ENCODE measurements around the gene CTIF.

Gene CTIF

DNA sequence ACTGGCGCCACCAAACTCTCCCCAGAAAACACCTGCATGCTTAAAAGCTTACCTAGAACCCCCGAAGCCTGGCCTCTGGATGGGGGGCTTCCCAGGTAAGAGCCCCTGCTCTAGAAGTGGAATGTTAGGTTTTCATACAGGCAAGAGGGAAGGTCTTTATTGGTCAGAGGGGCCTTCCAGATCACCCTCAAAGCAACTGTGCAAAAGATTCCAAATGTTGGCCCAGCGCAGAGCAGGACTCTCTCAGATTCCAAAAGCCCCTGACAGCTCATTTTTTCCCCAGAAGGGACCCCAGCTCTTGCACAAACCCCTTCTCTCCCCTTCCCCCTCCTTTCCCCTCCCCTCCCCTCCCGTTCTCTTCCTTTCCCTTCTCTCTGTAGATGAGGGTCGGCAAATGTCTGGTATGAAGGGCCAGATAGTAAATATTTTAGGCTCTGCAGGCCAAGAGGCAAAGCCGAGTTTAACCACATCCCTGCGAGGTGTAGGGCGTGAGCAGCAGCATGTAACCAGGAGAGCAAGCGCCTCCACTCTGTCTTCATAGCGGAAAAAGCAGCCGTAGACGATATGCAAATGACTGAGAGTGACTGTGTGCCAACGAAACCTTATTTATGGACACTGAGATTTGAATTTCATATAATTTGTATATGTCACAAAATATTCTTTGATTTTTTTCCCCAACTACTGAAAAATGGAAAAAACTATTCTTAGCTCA lies 295.0 kb downstream of the CTIF start:
- no peak for DNase-seq (ENCODE audit: low read depth, low spot score)

GRCh38 chr18:48834413-48835031 lies 295.7 kb downstream of the CTIF start:
- peak; percentile 41 for DNase-seq (ENCODE audit: low read depth, low spot score)

GRCh38 chr18:48835119-48835518 lies 296.3 kb downstream of the CTIF start:
- DNase-seq (ENCODE audit: low read depth, low spot score): no peak

- DNase-seq (ENCODE audit: low read depth, low spot score): no peak
Observed at GRCh38 chr18:48835745-48836170, 296.9 kb downstream of the CTIF start.

GRCh38 chr18:48836231-48836805 lies 297.5 kb downstream of the CTIF start:
- DNase-seq (ENCODE audit: low read depth, low spot score): no peak

DNA sequence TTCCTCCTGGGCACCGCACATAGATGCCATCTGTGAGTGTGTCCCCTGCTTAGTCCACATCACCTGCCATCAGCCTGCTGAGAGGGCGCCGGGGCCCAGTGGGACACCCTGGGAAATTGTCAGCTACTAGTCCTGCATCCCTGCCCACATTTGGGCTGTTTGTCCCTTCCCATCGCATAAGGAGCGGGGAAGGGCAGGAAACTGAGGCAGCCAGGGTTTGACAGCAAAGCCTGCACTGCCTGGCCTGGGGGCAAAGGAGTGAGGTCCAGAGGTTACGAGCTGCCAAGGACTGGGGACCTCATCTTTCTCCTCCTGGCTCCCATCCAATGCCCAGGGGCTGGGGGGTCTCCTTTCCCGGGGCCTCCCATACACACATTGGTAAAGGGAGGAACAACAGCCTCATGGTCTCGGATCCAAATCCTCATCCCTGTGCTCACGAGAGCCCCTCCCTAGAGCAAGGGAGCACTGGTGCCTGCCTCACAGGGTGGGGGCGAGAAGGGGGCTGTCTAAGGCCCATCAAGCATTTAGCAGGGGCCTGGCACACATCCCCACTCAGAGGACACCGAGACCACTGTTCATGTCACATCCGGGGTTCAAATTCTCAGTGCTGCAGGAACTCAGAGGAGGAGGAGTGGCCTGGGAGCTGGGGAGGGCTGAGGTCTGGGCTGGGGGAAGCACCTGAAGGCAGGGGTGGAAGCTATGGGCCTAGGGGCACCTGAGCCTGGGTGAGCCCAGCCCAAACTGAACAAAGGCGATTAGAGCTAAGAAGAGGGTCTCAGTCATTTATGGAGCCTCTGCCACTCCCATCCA lies 298.2 kb downstream of the CTIF start:
- DNase-seq (ENCODE audit: low read depth, low spot score): no peak

DNA sequence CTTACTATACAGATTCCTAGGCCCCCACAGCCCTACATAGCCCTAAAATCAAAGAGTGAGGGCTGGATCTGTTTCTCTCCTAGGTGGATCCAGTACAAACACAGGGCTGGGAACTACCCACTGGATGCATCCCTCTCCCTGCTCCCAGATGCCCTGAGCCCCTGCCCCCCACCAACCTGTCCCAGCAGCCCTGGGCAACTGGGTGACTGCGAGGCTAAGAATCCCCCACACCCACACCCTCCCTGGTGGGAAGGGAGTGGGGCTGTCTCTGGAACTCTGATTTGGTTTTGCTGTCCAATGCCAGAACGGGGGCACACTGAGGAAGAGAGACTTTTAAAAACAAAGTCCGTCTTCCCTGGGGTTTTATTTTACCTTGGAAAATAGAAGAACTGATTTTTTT lies 298.8 kb downstream of the CTIF start:
- DNase-seq (ENCODE audit: low read depth, low spot score): no peak

DNA sequence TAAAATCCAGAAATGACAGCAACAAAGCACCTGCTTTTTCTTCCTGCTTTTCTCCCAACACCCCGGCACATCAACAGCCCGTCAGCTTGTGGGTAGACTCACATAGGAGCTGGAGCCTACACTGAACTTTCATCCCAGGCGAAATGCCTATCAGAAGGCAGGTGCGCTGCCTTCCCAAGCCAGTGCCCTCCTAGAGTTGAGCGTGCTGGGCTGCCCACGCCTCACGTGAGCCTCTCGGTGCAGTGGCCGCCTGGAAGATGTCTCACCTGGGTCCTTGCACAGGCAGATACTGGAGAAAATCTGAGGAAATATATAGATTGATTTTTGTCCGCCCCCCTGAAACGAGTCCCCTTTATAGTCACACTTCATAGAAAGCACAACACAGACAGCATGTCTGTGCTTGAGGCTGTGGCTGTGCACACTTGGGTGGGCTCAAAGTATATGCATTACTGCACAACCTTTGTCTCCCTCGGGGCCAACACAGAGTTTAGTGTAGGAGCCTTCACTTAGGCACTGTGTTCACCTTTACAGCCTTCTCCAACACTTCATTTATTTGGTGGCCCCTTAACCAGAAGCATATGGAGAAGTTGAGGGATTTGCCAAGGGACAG lies 299.4 kb downstream of the CTIF start:
- no peak for DNase-seq (ENCODE audit: low read depth, low spot score)

DNA sequence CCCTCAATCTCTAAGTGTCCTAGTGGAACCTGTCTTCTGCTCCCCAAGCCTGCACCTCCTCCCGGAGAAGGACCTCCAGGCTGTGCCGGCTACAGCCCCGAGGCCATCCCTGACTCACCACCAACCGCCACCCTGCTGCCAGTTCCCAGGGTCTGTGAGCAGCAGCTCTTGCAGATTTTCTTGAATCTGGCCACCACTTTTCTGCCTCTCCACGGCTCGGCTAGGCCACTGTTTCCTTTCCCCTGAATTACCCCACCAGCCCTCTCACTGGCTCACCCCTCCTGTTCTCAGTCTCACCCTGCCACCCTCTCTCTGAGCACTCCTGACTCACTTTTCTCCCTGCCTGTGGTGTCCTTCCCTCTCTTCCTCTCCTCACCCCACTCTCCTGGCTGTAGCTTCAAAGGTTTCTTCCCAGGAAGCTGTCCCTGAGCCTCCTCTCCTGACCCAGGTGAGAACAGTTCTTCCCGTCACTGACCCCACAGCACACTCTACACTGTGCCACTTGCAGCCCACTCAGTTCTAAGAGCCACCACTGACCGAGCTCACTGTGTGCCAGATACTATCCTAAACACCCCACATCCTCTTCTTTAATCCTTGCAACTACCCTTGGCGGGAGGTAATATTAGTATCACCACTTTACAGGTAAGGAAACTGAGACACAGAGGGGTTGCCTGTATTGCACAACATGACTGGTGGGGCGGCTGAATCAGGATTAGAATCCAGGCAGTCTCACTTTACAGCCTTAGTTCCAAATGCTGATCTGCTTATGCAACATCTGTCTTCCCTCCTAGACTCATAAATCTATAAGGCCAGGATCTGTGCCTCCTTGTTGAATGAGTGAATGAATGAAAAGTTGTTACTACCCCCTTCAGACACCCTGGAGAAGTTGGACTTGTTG lies 300.3 kb downstream of the CTIF start:
- no peak for DNase-seq (ENCODE audit: low read depth, low spot score)

DNA sequence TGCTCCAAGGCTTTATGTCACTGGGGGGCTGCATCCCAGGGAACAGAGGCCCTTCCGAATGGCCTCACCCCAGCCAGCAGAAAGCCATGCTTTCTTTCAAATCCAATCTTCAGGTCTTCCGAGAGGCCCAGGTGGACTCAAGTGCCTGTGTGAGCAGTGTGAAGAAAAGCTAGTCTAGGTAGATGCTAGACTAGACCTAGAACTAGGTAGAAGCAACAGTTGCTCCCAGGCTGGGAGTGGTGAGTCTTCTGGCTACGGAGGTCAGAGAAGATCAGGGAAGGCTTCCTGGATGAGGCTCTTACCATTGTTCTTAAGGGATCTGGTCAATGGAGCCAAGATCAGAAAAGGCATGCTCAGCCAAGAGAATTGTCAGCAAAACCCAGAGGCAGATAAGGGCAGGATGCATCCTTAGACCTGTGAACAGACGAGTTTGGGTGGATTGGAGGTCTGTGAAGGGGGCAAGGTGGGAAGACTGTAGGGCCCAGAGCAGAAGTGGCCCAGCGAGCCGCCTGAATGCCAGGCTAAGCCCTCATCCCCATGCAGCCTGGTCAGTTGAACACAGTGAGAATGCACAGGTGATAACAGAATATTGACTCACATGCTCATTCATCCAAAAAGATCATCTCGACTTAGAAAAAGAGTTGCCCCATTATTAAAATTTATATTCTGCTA lies 301.1 kb downstream of the CTIF start:
- DNase-seq (ENCODE audit: low read depth, low spot score): no peak

DNA sequence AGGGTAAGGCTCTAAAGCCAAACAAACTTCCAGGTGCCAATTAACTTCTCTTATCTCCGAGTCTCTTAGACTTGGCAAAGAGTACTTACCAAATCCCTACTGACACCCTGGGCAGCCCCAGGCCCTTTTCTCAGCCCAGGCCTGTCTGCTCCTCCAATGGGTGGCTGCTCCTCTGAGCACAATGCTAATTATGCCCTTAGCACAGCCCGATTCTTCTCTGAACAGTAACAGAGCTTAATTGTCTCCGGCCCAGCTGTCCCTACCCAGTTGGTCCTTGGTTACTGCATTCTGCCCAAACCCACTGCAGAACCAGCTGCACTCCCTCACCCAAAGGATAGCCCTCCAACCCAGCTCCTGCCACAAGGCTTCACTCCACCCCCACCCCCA lies 301.7 kb downstream of the CTIF start:
- no peak for DNase-seq (ENCODE audit: low read depth, low spot score)

DNA sequence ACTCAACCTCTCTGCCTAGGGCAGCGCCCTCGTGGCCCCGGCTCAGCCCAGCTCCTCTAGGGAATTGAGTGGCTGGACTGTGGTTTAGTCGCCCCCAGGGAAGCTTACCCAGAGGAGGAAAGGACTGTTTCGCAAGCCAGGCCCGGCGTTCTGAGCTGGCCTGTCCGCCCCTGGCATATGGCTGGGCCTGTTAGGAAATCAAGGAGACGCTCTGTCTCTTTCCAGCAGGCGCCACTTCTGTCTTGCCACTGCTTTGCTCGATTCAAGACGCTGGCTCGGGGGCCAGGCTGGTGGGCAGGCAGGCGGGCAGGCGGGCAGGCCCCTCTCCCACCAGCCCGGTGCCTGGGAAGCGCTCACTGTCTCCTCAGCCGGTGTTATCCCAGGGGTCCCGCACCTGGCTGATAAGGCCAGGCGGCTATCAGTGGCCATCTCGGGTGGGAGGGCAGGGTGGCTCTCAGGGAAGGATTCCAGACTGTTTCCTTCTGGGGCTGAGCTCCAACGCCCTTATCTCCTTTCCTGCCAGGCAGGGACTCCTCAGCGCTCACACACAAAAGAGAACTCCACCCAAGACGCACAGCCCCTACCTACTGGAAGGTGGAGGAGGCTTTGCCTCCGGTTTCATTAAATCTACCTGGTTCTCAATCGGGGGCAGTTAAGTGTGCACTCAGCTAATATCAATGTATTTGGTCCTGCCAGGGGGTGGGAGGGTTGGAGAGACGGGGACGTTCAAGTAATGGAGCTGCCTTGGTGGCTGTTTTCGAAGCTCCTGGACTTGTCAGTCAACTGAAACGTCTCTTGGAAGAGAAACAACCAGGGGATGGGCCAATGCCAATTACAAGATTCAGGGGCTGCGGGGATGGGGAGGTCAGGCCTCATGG lies 302.8 kb downstream of the CTIF start:
- DNase-seq (ENCODE audit: low read depth, low spot score): no peak

GRCh38 chr18:48842259-48843061 lies 303.6 kb downstream of the CTIF start:
- DNase-seq (ENCODE audit: low read depth, low spot score): no peak

GRCh38 chr18:48843162-48843561 lies 304.3 kb downstream of the CTIF start:
- DNase-seq (ENCODE audit: low read depth, low spot score): no peak

- DNase-seq (ENCODE audit: low read depth, low spot score): no peak
Observed at GRCh38 chr18:48843596-48843995, 304.8 kb downstream of the CTIF start.

DNA sequence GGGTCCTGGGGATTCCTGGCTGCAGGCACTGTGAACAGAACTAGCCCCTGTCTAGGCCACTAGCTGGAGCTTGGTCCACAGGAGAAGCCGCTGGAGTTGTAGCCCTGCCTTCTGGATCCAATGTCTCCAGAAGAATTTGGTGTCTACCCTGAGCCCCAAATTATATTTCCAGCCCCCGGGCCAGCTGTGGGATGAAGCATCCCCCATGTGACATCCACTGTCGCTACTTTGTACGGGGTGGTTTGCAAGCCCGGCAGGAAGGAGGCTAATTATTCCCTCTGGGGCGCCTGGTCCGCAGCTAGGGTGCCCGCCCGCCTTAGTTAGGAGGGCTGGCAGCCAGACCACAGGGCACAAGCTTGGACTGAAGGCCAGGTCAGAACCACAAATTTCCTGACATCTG lies 305.4 kb downstream of the CTIF start:
- no peak for DNase-seq (ENCODE audit: low read depth, low spot score)

DNA sequence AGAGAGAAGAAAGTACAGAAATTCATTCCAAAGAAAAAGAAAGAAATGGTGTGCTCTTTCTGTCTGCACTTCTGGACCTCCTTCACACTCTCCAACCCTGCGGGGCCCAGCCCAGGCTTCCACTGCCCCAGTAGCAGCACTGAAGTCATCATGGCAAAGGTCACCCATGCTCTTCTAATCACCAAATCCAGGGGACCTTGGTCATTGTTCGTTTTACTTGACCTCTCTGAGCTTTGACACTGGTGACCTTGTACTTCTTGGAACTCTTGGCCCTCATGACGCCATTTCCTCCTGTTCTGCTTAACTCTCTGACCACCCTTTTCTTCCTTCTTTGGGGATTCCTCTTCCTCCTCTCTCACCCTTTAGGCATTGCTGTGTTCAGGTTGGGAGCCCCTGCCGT lies 306.3 kb downstream of the CTIF start:
- DNase-seq (ENCODE audit: low read depth, low spot score): no peak

GRCh38 chr18:48846423-48846932 lies 307.6 kb downstream of the CTIF start:
- no peak for DNase-seq (ENCODE audit: low read depth, low spot score)

Data from activated naive CD8-positive, alpha-beta T cell treated with anti-CD3 and anti-CD28 coated beads, Interleukin-2, amount 50 U/mL, for 16 hours (primary cell).